IPS-NIHi7 (cell line): Measurements from ENCODE around the gene AMY2B.
"Not testable (repeated sequence)": the region's sequence is repeated elsewhere in the genome, so short reads cannot be mapped to it uniquely, and the experiment has no call there.

ENCODE experiments used
- DNase-seq: peaks from one replicate; pipeline ENCODE4 v3.0.0; 2012; ENCODE audit warnings: mixed read lengths; ENCODE audit errors: extremely low spot score

AMY2B gene

DNA sequence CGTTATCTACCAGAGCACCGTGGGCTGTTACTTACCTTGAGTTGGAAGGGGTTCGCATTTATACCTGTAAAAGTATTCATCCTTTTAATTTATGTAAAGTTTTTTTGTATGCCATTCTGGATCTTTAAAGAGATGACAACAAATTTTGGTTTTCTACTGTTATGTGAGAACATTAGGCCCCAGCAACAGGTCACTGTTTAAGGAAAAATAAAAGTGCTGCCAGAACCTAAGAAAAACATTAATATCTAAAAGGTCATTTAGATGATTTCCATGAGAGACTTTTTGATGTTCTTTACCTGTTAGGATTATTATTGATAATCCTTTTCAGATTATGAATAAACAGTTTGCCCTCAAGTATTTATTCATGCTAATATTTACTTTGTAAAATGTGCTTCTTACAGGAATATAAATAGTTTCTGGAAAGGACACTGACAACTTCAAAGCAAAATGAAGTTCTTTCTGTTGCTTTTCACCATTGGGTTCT lies 45.6 kb downstream of the AMY2B start, which contains the start of gene AMY2A:
Gene AMY2A, plus strand, starts transcription at position 434 of the 484 bp plus-strand sequence. Its CDS starts 14 bp downstream, at position 448.
- not testable (repeated sequence) for DNase-seq

GRCh38 chr1:103627436-103627835 lies 56.0 kb downstream of the AMY2B start:
- DNase-seq, result not testable (repeated sequence)
